Inferior parietal cortex (tissue), 1 donor: ENCODE data around the gene GMEB1.
"Not testable (repeated sequence)": the region's sequence is repeated elsewhere in the genome, so short reads cannot be mapped to it uniquely, and the experiment has no call there.

Source experiments
- DNase-seq: peaks from one replicate; pipeline ENCODE4 v3.0.0-alpha.2; 2016; ENCODE audit errors: extremely low spot score

GMEB1 gene

GRCh38 chr1:28750771-28751294, 82.2 kb downstream of the GMEB1 start:
- not testable (repeated sequence) for DNase-seq

GRCh38 chr1:28751315-28752060, 82.9 kb downstream of the GMEB1 start:
- no peak for DNase-seq

- no peak for DNase-seq
Measured at GRCh38 chr1:28755701-28756100, 87.1 kb downstream of the GMEB1 start.

DNA sequence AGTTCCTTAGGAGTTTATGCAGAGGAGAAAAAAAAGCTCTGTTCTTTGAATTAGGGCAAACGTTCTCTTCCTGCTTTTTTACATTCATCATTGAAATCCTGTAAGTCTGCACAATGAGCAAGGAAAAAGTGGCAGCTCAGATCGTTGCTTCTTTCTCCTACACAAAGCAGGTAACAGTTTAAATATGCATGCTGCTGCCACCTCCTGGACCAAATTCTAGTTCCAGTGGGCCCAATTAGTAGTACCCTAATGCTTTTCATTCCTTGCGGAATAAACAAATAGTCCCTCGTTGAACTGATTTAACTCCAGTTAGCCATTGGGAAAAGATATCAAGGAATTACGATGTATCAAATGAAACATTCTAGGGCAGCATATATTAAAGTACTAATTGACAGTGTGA, 88.3 kb downstream of the GMEB1 start:
- no peak for DNase-seq

DNA sequence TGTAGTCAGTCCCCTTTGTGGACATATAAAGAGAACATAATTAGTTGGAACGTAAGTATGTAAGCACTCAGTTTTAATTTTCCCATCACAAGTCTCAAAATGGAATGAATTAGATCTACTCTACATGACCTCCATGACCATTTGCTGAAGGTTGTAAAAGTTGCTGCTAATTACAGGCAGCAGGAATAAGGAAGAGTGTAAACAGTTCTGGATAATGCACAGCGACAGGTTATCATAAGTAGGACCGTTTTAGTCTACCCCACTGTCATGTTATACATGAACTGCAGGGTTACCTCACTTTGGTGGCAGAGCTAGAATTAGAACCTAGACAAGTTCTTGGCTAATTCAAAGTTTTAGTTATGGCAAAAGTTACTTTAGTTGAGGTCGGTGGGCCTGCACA, 89.8 kb downstream of the GMEB1 start:
- DNase-seq = no peak

DNA sequence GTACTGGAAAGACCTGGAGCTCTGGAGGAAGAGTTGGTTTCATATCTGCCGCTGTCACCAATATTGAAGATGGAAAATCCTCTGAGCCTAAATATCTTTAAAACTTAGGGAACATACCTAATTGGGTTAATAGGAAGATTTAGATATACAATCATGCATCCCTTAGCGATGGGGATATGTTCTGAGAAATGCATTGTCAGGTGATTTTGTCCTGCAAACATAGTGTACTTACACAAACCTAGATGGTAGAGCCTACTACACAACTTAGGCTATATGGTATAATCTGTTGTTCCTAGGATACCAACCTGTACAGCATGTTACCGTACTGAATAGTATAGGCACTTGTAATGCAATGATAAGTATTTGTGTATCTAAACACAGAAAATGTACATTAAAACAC, 90.7 kb downstream of the GMEB1 start:
- DNase-seq = no peak

DNA sequence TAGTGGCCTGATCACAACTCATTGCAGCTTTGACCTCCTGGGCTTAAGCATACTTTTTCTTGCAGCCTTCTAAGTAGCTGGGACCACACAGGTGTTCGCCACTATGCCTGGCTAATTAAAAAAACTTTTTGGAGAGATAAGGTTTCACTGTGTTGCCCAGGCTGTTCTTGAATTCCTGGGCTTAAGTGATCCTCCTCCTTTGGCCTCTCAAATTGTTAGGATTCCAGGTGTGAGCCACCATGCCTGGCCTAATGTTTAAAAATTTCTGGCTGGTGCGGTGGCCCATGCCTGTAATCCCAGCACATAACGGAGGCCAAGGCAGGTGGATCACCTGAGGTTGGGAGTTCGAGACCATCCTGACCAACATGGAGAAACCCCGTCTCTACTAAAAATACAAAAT, 92.6 kb downstream of the GMEB1 start:
- no peak for DNase-seq

- no peak for DNase-seq
Measured at GRCh38 chr1:28766532-28767183, 98.1 kb downstream of the GMEB1 start.
